ENCODE measurements around the gene SERPINA1.

The SERPINA1 gene

DNA sequence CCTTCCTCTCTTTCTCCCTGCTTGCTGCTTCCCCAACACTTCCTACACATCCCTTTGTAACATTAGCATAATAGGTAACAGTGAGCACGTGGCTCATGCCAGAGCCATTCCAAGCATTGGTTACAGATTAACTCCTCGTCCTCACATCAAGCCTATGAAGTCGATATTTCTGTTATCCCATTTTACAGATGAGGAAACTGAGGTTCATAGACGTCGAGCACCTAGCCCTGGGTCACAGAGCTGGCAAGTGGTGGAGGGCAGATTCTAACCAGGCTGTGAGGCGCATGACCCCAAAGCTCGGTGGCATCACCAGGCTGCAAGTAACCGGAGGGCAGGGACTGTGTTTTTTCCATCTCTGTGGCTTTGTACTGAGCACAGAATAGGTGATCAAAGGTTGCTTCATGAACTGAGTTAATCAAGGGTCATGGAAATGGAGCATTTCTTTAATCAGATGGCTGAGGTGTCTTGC is 5.7 kb upstream of the SERPINA1 start:
- Histone ChIP-seq H3K4me1 (ENCODE audit: control insufficient read depth, low read length) (no peaks in the 10 kb centered on the region), H3K79me2 (ENCODE audit: control insufficient read depth, low read length) (no peaks in the 10 kb centered on the region), H3K4me3 (ENCODE audit: low read length) (no peak overlapping the region), H3F3A (ENCODE audit: control insufficient read depth, insufficient read depth) (no peaks in the 10 kb centered on the region), H3K36me3 (ENCODE audit: control insufficient read depth, low read length) (no peaks in the 10 kb centered on the region), H3K4me2 (ENCODE audit: low read length) (no peak overlapping the region), H3K9me2 (replicated peaks; ENCODE audit: control insufficient read depth, low read length) (no peaks in the 10 kb centered on the region), H3K27ac (ENCODE audit: low read depth, low read length) (no peak overlapping the region), H4K20me1 (ENCODE audit: control insufficient read depth, insufficient read depth, low read depth, low read length) (no peaks in the 10 kb centered on the region), H3K9me3 (ENCODE audit: control insufficient read depth, insufficient read depth, low read length) (no peaks in the 10 kb centered on the region), H3K27me3 (ENCODE audit: control insufficient read depth, low read length) (peaks cover 27% of the 10 kb centered on the region)
- TF ChIP-seq, protein P1, sequence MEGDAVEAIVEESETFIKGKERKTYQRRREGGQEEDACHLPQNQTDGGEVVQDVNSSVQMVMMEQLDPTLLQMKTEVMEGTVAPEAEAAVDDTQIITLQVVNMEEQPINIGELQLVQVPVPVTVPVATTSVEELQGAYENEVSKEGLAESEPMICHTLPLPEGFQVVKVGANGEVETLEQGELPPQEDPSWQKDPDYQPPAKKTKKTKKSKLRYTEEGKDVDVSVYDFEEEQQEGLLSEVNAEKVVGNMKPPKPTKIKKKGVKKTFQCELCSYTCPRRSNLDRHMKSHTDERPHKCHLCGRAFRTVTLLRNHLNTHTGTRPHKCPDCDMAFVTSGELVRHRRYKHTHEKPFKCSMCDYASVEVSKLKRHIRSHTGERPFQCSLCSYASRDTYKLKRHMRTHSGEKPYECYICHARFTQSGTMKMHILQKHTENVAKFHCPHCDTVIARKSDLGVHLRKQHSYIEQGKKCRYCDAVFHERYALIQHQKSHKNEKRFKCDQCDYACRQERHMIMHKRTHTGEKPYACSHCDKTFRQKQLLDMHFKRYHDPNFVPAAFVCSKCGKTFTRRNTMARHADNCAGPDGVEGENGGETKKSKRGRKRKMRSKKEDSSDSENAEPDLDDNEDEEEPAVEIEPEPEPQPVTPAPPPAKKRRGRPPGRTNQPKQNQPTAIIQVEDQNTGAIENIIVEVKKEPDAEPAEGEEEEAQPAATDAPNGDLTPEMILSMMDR (IDR thresholded peaks at IDR 0.05; ENCODE audit: low read depth, low read length, poor library complexity, severe bottlenecking) = no peak
- TF ChIP-seq EZH2phosphoT487 (IDR thresholded peaks at IDR 0.05; ENCODE audit: borderline replicate concordance, low read length) = no peak

DNA sequence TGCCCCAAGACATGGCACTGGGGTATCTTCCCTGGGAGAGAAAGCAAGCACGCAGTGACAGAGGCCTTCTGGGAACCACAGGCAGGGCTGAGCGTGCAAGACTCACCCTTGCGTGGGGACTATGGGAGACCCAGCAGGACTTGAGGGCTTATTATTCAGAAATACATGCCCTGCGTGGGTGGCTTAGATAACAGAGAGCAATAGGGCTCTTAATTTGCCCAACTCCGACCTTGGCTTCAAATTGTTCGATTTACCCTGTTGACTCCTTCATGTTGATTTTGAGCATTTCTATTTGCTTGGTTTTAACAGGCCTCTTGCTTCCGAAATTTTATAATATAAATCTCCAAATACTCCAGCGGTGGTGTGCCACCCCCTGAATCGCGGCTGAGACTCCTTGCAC is 5.1 kb upstream of the SERPINA1 start:
- Histone ChIP-seq H3K4me3 (ENCODE audit: low read length) (no peak overlapping the region), H3K27ac (ENCODE audit: low read depth, low read length) (no peak overlapping the region), H3K9me3 (ENCODE audit: control insufficient read depth, insufficient read depth, low read length) (no peaks in the 10 kb centered on the region), H3K4me1 (ENCODE audit: control insufficient read depth, low read length) (no peaks in the 10 kb centered on the region), H3F3A (ENCODE audit: control insufficient read depth, insufficient read depth) (no peaks in the 10 kb centered on the region), H3K27me3 (ENCODE audit: control insufficient read depth, low read length) (peaks cover 27% of the 10 kb centered on the region), H3K9me2 (replicated peaks; ENCODE audit: control insufficient read depth, low read length) (no peaks in the 10 kb centered on the region), H3K79me2 (ENCODE audit: control insufficient read depth, low read length) (no peaks in the 10 kb centered on the region), H3K4me2 (ENCODE audit: low read length) (no peak overlapping the region), H4K20me1 (ENCODE audit: control insufficient read depth, insufficient read depth, low read depth, low read length) (no peaks in the 10 kb centered on the region), H3K36me3 (ENCODE audit: control insufficient read depth, low read length) (no peaks in the 10 kb centered on the region)
- TF ChIP-seq EZH2phosphoT487 (IDR thresholded peaks at IDR 0.05; ENCODE audit: borderline replicate concordance, low read length) = no peak
- TF ChIP-seq, protein P1 (IDR thresholded peaks at IDR 0.05; ENCODE audit: low read depth, low read length, poor library complexity, severe bottlenecking) = no peak

DNA sequence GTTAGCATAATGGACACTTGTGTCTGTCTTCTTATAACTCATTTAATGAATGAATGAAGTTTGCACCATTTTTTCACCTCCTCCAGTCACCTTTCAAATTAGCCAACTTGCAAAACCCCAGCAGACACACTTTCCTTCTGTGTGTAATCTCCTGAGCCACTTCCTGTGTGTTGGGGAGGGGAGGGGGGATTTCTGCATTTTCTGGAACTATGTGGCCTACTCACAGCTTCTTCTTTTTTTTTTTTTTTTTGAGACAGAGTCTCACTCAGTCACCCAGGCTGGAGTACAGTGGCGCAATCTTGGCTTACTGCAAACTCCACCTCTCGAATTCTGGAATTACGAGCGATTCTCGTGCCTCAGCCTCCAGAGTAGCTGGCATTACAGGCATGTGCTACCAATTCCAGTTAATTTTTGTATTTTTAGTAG is 4.1 kb upstream of the SERPINA1 start:
- Histone ChIP-seq H3K4me2 (ENCODE audit: low read length) (no peak overlapping the region), H3K9me3 (ENCODE audit: control insufficient read depth, insufficient read depth, low read length) (no peaks in the 10 kb centered on the region), H3K27me3 (ENCODE audit: control insufficient read depth, low read length) (peaks cover 23% of the 10 kb centered on the region), H3K4me1 (ENCODE audit: control insufficient read depth, low read length) (no peaks in the 10 kb centered on the region), H3F3A (ENCODE audit: control insufficient read depth, insufficient read depth) (no peaks in the 10 kb centered on the region), H3K36me3 (ENCODE audit: control insufficient read depth, low read length) (no peaks in the 10 kb centered on the region), H3K79me2 (ENCODE audit: control insufficient read depth, low read length) (no peaks in the 10 kb centered on the region), H4K20me1 (ENCODE audit: control insufficient read depth, insufficient read depth, low read depth, low read length) (no peaks in the 10 kb centered on the region), H3K27ac (ENCODE audit: low read depth, low read length) (no peak overlapping the region), H3K4me3 (ENCODE audit: low read length) (no peak overlapping the region), H3K9me2 (replicated peaks; ENCODE audit: control insufficient read depth, low read length) (no peaks in the 10 kb centered on the region)
- no peak for TF ChIP-seq EZH2phosphoT487 (IDR thresholded peaks at IDR 0.05; ENCODE audit: borderline replicate concordance, low read length)
- TF ChIP-seq, protein P1 (IDR thresholded peaks at IDR 0.05; ENCODE audit: low read depth, low read length, poor library complexity, severe bottlenecking) = no peak

Measured in DOHH2 (cell line).